AG04449 (cell line): ENCODE results near the gene PDE3A.

Experiments
- CTCF ChIA-PET: fragments of 350-600 bp; formaldehyde crosslinking; extraction: SDS; loops from one replicate; lab custom pipeline; 2021; ENCODE audit warnings: antibody characterized with exemption; lab: Yijun Ruan, JAX
- POLR2A ChIA-PET: fragments of 400-600, 350-600 bp; formaldehyde crosslinking; extraction: SDS; loops from one replicate; lab custom pipeline; 2020; ENCODE audit warnings: antibody characterized with exemption, inconsistent platforms; lab: Yijun Ruan, JAX
- DNase-seq: peaks from one replicate; pipeline ENCODE4 v3.0.0-alpha.2; 2010; ENCODE audit warnings: low read depth, low spot score
- H3K4me3 ChIP-seq: 2 replicates; pipeline ENCODE4 v1.5.1; 2011; ENCODE audit warnings: low read depth, mild to moderate bottlenecking, control low read depth, low read length
- CTCF ChIP-seq: IDR thresholded peaks from one replicate; pipeline ENCODE4 v1.5.1; 2011; ENCODE audit warnings: mild to moderate bottlenecking, moderate library complexity, low read length, control low read depth, inconsistent platforms; ENCODE audit not compliant: insufficient read depth; ENCODE audit errors: missing control alignments

PDE3A gene

GRCh38 chr12:20421421-20421820 is 53.1 kb downstream of the PDE3A start:
- DNase-seq, result no peak
- POLR2A ChIA-PET, result no interaction called here
- CTCF ChIA-PET, result interaction anchor here (1.1 kb wide), 1 partner anchor 33 kb away, joined by 3 read pairs; no protein-coding TSS in a partner anchor
- no peak for TF ChIP-seq CTCF
- H3K4me3 ChIP-seq, result no peak overlapping the region

GRCh38 chr12:20423557-20423956 is 55.2 kb downstream of the PDE3A start:
- no peak overlapping the region for H3K4me3 ChIP-seq
- TF ChIP-seq CTCF, result no peak
- ChIA-PET POLR2A (no interaction called here), CTCF (interaction anchor here (1.3 kb wide), 1 partner anchor 10 kb away, joined by 3 read pairs; no protein-coding TSS in a partner anchor)
- no peak for DNase-seq

GRCh38 chr12:20424841-20425240 is 56.5 kb downstream of the PDE3A start:
- ChIA-PET POLR2A (no interaction called here), CTCF (interaction anchor here (1.8 kb wide), 1 partner anchor 124 kb away, joined by 4 read pairs; no protein-coding TSS in a partner anchor)
- no peak overlapping the region for H3K4me3 ChIP-seq
- TF ChIP-seq CTCF, result no peak
- DNase-seq, result no peak

GRCh38 chr12:20426191-20426590 is 57.9 kb downstream of the PDE3A start:
- ChIA-PET POLR2A (no interaction called here), CTCF (interaction anchor here (0.8 to 1.8 kb wide), 3 partner anchors 12 to 176 kb away, joined by 3 to 5 read pairs (median 4); no protein-coding TSS in a partner anchor)
- DNase-seq, result no peak
- no peak overlapping the region for H3K4me3 ChIP-seq
- TF ChIP-seq CTCF, result no peak

- POLR2A ChIA-PET, result no interaction called here
- CTCF ChIA-PET, result no interaction called here
- no peak overlapping the region for H3K4me3 ChIP-seq
- TF ChIP-seq CTCF, result no peak
- no peak for DNase-seq
These were observed 58.6 kb downstream of the PDE3A start for GRCh38 chr12:20426957-20427356.

- ChIA-PET POLR2A (no interaction called here), CTCF (no interaction called here)
- DNase-seq, result no peak
- H3K4me3 ChIP-seq, result no peak overlapping the region
- no peak for TF ChIP-seq CTCF
These were observed 61.5 kb downstream of the PDE3A start for GRCh38 chr12:20429852-20430251.
